ENCODE results near the gene SLC25A47.

Gene SLC25A47

GRCh38 chr14:100364403-100364802, 41.3 kb downstream of the SLC25A47 start:
- in situ Hi-C loops (cut with MboI; ENCODE audit: low pct_unique_long_range_greater_than_20kb, low sequenced_read_pairs) = no loop called here
- DNase-seq = no peak

- no peak for DNase-seq
- in situ Hi-C loops (cut with MboI; ENCODE audit: low pct_unique_long_range_greater_than_20kb, low sequenced_read_pairs) = no loop called here
These were observed 42.6 kb downstream of the SLC25A47 start for GRCh38 chr14:100365741-100366140.

- in situ Hi-C loops (cut with MboI; ENCODE audit: low pct_unique_long_range_greater_than_20kb, low sequenced_read_pairs) = no loop called here
- no peak for DNase-seq
These were observed 45.9 kb downstream of the SLC25A47 start for GRCh38 chr14:100369019-100369418.

GRCh38 chr14:100370003-100370402, 46.9 kb downstream of the SLC25A47 start:
- no peak for DNase-seq
- in situ Hi-C loops (cut with MboI; ENCODE audit: low pct_unique_long_range_greater_than_20kb, low sequenced_read_pairs) = no loop called here

GRCh38 chr14:100371773-100372172, 48.6 kb downstream of the SLC25A47 start:
- DNase-seq = no peak
- in situ Hi-C loops (cut with MboI; ENCODE audit: low pct_unique_long_range_greater_than_20kb, low sequenced_read_pairs) = no loop called here

- in situ Hi-C loops (cut with MboI; ENCODE audit: low pct_unique_long_range_greater_than_20kb, low sequenced_read_pairs) = no loop called here
- DNase-seq = no peak
These were observed 49.4 kb downstream of the SLC25A47 start for GRCh38 chr14:100372357-100373048.

- DNase-seq = no peak
- in situ Hi-C loops (cut with MboI; ENCODE audit: low pct_unique_long_range_greater_than_20kb, low sequenced_read_pairs) = no loop called here
These were observed 51.1 kb downstream of the SLC25A47 start for GRCh38 chr14:100374270-100374669.

- DNase-seq = no peak
- in situ Hi-C loops (cut with MboI; ENCODE audit: low pct_unique_long_range_greater_than_20kb, low sequenced_read_pairs) = loop anchor here (25.0 kb wide), 2 partner anchors 262 to 512 kb away; no protein-coding TSS in a partner anchor
These were observed 51.7 kb downstream of the SLC25A47 start for GRCh38 chr14:100374876-100375265.

- in situ Hi-C loops (cut with MboI; ENCODE audit: low pct_unique_long_range_greater_than_20kb, low sequenced_read_pairs) = loop anchor here (25.0 kb wide), 2 partner anchors 262 to 512 kb away; no protein-coding TSS in a partner anchor
- peak; percentile 73 for DNase-seq
These were observed 52.3 kb downstream of the SLC25A47 start for GRCh38 chr14:100375266-100375962.

GRCh38 chr14:100375963-100376735, 53.0 kb downstream of the SLC25A47 start, which contains the start of gene WDR25:
TSS of gene WDR25 (plus strand) at chr14:100376485.
- peak; percentile 97 for DNase-seq
- in situ Hi-C loops (cut with MboI; ENCODE audit: low pct_unique_long_range_greater_than_20kb, low sequenced_read_pairs) = loop anchor here (25.0 kb wide), 2 partner anchors 261 to 511 kb away; no protein-coding TSS in a partner anchor

GRCh38 chr14:100376751-100377171, 53.6 kb downstream of the SLC25A47 start:
- no peak for DNase-seq
- in situ Hi-C loops (cut with MboI; ENCODE audit: low pct_unique_long_range_greater_than_20kb, low sequenced_read_pairs) = loop anchor here (25.0 kb wide), 2 partner anchors 261 to 511 kb away; no protein-coding TSS in a partner anchor

Measured in KBM-7 (cell line).